HG03025 (cell line): ENCODE data around the gene CLASP1.
A peak's percentile ranks its signal among the peaks of the same experiment; 100 is the strongest.
"Not testable (repeated sequence)": the region's sequence is repeated elsewhere in the genome, so short reads cannot be mapped to it uniquely, and the experiment has no call there.

ENCODE experiments used
- ATAC-seq: cut with Tn5 transposase; IDR thresholded peaks from one replicate; pipeline ENCODE4 v1.9.1; 2021; ENCODE audit warnings: mild to moderate bottlenecking, moderate library complexity; ENCODE audit not compliant: unreplicated experiment, low FRiP score

CLASP1 gene

DNA sequence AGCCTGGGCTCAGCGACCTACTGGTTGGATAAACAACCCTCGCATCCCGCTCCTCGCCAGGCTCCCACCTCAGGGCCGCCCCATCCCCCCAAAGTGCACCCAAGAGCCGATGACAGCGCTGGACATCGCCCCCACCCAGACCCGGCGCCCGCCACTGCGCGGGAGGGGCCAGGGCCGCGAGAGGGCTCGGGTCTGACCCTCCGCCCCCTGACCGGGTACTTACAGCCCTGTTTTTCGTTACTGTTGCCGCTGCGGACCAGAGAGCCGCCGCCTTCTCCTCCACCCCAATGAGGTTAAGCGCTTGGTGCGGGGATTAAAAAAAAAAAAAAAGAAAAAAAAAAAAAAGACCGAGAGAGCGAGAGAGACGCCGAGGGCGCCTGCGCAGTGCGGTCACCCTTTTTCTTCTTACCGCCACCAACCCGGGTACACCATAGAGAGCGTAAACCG is at the start of gene CLASP1:
Gene CLASP1 (minus strand): TSS at position 314 of the 447 bp plus-strand sequence. CDS start 43,567 bp downstream, outside the sequence.
- ATAC-seq, result peak; percentile 30

DNA sequence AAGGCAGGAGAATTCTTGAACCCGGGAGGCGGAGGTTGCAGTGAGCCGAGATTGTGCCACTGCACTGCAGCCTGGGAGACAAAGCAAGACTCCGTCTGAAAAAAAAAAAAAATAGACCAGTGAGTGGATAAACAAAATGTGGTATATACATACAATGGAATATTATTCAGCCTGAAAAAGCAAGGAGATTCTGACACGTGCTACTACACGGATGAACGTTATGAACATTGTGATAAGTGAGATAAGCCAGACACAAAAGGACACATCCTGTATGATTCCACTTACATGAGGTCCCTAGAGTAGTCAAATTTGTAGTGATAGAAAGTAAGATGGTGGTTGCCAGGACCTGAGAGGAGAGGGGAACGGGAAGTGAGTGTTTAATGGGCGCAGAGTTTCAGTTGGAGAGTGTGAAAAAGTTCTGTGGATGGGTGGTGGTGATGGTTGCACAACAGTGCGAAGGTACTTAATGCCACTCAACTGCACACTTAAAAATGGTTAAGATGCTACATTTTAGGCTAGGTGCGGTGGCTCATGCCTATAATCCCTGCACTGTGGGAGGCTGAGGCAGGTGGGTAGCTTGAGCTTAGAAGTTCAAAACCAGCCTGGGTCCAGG is 49.2 kb upstream of the CLASP1 start:
- no peak for ATAC-seq

DNA sequence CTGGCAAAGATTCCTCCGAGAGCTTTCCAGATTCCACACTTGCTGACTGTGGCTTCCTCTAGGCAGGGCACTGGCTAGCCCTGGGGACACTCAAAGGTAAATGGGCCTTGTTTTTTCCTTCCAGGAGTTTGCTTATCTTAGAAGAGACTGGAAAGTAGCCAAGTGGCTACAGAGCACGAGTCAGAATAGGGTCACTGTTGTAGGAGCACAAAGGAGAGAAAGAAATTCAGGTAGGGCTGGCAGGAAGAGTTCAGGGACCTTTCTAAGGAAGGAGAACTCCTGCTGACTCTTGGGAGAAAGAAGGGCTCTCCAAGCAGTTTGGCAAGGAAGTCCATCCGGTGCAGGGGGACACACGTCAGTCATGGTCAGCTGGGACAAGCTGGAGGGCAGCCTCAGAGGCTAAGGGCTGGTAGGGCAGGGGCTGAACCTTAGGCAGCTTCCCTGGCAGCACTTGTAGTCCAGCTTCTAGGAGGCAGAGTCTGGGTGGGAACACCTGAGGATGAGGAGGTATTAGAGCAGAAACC is 47.9 kb upstream of the CLASP1 start:
- no peak for ATAC-seq

DNA sequence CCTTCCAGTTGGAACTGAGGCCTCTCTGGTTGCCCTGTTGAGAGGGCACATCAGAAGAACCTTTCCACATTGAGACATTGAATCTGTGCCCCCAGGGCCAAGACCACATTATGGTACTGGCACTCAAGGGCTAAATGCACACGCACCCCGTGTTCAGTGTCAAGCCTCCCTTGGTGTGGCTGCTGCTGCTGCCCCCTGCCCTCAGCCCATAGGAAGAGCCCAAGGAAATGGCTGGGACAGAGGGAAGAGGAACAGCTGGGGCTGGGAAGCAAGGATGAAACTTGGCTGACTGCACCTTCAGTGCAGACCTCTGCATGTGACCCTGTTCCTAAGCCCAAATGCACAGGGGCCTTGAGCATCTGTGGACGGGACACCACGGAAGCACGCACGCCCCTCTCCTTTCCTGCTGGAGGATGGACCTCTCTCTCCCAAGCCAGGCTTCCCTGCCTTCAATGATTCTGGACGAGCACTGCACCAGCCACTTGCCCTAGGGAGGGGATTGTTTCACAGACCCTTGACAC is 47.2 kb upstream of the CLASP1 start:
- no peak for ATAC-seq

DNA sequence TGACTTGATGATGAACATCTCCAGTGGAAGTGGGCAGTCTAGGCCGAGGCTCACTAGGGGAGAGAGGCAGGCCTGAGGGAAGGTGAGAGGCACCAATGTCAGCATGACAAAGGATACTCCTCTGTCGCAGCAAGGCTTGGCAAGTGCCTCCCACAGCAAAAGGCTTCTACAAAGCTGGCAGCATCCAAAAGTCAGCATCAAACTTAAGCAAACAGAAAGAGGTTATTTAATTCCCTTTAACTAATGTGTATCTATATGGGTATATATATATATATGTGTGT is 45.8 kb upstream of the CLASP1 start:
- ATAC-seq, result no peak

DNA sequence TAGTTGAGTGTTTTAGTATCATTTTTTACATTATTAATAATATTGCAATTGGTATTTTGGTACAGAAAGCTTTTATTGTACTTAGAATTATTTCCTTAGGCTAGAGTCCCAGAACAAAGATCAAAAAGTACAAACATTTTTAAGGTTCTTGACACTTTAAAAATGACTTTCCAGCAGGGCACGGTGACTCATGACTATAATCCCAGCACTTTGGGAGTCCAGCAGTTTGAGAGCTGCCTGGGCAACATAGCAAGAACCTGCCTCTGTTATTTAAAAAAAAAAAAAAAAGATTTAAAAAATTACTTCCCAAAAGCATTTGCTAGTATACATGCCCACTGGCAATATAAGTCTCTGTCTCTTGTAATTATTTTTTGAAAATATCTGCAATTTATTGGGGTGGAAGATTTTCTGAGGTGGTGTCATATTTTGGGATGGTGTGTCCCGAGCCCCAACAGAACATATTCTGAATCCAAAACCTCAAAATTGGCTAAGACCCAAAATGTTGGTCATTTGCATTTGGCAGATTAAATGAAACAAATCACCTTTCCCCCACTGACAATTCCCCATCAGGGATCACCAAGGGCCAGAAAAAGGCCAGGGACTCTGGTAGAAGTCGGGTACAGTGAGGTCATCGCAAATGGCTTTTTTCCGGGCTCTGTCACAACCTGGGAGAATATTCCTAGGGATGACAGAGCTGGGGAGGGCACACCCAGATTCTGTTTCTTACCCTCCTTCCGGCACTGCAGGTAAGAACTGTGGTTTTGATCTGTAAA is 45.3 kb upstream of the CLASP1 start:
- ATAC-seq, result no peak

DNA sequence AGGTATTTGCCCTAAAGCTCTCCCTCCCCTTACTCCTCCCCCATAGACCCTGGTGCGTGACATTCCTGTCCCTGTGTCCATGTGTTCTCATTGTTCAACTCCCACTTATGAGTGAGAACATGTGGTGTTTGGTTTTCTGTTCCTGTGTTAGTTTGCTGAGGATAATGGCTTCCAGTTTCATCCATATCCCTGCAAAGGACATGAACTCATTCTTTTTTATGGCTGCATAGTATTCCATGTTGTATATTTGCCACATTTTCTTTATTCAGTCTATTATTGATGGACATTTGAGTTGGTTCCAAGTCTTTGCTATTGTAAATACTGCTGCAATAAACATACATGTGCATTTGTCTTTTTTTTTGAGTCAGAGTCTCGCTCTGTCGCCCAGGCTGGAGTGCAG is 41.3 kb upstream of the CLASP1 start:
- ATAC-seq, result not testable (repeated sequence)

DNA sequence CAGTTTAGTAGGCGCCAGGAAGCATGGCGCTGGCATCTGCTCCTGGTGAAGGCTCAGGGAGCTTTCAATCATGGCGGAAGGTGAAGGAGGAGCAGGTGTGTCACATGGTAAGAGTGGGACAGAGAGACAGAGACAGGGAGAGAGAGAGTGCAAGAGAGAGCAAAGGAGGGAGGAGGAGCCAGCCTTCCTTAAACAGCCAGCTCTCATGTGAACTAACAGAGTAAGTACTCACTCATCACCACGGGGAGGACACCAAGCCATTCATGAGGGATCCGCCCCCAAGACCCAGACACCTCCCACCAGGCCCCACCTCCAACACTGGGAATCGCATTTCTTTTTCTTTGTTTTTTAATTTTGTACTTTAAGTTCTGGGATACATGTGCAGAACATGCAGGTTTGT is 40.8 kb upstream of the CLASP1 start:
- ATAC-seq, result no peak

DNA sequence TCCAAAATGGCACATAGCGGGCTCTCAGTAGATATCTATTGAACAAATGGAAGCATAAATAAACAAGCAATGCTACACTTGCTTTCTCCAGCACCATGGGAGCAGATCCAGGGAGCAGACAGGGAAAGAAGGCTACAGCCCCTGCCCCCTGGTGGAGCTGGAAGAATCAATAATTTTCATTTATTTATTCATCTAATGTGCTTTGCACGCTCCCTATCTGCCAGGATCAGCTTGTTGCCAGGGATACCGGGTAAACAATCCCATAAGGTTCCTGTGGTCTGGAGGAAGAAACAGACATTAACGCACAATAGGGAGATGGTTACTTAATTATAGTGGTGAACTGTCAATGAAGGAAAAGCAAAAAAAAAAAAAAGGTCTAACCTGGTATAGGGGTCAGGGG is 40.1 kb upstream of the CLASP1 start:
- ATAC-seq, result no peak

DNA sequence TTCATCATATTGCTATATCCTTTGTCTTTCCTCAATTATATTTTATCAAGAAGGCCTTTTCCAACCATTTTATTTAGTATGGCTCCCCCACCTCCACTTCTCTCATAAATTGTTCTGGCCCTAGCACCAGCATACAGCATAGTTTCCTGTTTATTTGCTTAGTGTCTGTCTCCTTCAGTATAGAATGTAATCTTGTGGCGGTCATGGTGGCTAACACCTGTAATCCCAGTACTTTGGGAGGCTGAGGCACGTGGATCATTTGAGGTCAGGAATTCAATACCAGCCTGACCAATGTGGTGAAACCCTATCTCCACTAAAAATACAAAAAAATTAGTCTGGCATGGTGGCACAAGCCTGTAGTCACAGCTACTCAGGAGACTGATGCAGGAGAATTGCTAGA is 39.6 kb upstream of the CLASP1 start:
- no peak for ATAC-seq

DNA sequence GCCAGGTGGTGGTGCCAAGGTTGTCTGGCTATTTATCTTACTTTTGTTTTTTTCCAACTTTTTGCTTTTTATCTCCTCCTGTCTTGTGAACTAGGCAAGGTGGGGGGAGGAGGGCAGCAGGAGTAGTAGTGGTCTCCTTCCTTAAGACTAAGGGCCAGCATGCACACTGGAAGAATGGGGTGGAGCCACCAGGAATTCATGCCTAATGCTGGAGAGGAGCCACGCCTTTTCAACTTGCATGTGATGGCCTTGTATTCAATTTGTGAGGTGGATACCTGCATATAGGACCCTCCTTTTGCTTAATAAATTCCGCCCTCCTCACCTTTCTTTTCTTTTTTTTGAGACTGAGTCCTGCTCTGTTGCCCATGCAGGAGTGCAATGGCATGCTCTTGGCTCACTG is 37.6 kb upstream of the CLASP1 start:
- ATAC-seq, result no peak

DNA sequence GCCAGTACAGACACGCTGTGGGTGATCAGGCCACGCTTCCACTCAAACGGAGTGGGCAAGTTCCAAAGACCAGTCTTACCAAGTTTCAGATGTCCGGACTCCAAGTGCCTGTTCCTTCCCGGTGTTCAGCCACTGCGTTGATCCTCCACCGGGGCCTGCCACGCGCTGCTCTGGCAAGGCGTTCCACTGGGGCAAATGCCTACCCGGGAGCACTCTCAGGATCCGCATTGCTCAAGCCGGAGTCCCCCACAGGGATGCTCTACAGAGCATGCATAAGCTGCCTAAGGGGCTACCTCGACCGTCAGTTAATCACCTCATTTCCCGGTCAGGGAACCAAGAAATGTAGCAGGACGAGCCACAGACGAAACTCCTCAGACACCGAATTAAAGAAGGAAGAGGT is 37.0 kb upstream of the CLASP1 start:
- no peak for ATAC-seq

DNA sequence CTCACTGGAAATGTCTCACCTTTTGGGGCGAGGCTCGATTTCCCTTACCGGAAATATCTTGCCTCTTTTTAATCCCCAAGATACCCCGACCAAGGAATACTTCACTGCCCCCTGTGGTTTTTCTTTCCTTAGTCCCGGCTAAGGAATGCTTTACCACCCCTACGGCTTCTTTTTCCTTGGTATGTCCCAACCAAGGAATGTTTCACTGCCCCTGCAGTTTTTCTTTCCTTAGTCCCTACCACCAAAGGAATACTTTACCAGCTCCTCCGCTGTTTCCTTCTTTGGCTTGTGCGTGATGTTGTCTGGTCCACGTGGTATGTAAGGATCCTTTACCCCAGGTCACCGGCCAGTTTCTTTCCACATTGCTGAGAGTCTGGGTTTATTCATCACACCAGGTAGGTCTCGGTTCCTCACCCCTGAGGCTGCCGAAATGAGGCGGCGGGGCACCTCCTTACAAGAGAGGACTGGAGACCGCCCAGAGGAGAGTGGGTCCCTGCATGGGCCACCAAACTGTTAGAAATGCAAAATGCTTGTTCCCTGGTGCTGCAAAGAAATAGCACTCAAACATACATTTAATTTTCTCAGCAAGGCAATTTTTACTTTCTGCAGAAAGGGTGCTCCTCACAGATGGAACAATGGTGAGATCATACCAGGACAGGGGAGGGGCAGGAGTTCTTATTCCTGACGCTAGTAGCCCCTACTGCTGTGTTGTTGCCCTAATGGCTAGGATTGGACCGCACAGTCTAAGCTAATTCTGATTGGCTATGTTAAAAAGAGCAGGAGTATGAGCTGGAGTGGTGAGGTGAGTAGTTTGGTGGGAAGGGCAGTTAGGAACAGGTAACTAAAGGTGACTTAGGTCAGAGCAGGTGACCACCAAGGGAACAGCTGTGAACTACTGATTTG is 33.4 kb upstream of the CLASP1 start:
- ATAC-seq, result no peak

DNA sequence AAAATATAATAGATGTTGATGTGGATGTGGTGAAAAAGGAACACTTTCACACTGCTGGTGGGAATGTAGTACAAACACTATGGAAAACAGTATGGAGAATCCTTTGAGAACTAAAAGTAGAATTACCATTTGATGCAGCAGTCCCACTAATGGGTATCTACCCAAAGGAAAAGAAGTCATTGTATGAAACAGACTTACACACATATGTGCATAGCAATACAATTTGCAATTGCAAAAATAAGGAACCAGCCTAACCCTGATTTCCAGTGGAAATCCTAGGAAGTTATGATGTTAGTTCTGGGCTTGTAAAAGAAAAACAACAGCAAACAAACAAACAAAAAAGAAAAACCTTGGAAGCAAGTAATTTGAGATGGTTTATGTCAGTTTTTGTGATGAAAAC is 28.6 kb upstream of the CLASP1 start:
- ATAC-seq, result no peak

DNA sequence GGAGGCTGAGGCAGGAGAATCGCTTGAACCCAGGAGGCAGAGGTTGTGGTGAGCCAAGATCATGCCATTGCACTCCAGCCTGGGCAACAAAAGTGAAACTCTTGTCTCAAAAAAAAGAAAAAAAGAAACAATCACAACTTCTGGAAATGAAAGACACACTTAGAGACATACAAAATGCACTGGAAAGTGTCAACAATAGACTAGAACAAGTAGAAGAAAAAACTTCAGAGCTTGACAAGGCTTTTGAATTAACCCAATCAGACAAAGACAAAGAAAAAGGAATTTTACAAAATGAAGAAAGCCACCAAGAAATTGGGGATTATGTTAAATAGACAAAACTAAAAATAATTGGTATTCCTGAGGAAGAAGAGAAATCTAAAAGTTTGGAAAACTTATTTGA is 22.4 kb upstream of the CLASP1 start:
- not testable (repeated sequence) for ATAC-seq

DNA sequence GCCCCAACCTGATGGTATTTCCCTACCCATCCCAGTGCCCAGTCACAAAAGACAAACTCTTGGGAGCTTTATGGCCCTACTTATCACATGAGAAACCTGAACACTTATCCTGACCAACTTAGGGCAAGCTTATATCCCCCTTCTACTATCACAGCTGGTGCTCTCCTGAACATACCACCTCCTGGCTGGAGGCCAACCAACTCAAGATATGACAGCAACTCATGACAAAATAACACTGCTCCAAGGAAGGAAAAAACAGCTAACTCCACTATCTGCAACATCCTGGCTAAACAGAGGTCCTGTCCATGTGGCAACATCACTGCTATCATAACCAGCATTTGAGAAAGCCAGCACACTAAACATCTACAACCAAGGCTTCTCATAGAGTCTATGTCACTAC is 20.9 kb upstream of the CLASP1 start:
- no peak for ATAC-seq

DNA sequence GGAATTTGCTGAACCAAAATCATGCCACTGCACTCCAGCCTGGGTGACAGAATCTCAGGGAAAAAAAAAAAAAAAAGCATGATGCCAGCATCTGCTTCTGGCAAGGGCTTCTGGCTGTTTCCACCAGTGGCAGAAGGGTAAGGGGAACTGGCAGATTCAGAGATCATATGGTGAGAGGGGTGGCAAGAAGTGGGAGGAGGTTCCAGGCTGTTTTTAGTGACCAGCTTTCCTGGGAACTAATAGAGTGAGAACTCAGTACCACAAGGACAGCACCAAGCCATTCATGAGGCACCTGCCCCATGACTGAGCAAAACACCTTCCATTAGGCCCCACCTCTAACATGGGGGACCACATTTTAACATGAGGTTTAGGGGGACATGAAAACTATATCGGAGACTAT is 18.4 kb upstream of the CLASP1 start:
- no peak for ATAC-seq

DNA sequence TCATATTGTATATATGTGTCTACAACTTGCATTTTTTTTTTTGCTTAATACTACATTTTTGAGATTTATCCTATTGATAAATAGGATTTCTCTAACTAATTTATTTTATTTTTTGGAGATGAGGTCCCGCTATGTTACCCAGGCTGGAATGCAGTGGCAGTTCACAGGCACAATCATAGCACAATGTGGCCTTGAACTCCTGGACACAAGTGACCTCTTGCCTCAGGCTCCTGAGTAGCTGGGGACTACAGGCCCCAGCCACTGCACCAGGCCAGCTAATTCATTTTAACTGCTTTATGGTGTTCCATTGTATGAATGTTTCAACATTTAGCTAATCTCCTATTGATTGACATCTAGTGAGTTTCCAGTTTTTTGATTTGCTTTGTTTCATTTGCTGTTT is 16.8 kb upstream of the CLASP1 start:
- no peak for ATAC-seq

DNA sequence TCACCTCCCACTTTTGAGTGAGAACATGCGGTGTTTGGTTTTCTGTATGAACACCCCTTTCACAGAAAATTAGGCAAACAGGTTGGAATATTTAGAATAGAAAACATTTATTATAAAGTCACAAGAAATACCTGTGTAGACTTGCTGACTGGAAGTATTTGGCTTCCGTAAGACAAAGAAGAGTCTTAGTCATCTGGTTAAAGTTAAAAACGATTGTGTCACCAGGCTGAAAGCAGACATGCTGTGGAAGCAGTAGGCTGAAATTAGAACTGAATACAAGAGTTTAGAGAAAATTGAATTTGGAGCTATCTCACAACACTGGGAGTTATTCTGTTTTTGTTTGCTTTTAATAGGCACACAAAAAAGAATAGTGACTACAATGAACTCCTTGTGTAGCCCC is 16.2 kb upstream of the CLASP1 start:
- ATAC-seq, result no peak

DNA sequence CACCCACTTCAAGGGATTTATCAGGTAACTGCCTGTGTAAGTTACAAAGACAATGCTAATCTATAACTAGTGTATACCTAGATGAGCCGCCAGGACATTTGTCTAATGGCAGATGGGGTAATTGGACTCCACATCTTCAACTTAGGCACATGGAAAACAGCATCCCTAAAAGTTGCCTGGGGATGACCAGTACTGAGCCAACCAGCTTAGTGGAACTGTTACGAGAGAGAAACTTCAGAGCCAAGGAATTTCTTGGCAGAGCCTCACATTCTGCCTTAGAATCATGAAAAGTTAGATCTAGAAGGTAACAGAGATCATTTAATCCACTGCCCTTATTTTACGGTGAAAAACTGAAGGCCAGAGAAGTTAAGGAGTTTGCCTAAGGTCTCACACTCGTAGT is 15.5 kb upstream of the CLASP1 start:
- ATAC-seq, result no peak

DNA sequence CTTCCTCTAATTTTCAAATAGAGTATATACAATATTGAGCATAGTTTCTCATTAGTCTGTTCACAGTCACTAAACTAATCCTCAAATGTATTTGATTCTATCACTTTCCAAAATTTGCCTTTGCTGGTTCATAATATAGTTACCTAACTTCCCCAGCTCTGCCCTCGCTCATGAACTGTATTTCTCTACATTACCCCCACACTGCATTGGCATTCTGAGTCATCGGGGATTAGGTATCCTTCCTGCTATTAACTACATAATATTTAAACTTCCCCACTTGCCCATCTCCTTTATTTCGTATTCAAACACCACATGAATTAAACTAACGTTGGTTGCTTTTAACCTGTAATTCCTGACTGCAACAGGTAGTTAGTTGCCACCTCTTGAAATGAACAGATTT is 14.8 kb upstream of the CLASP1 start:
- no peak for ATAC-seq
